Upper lobe of left lung (tissue), 4 donors: ENCODE measurements around the gene PTPRO.

Experiments used
- CTCF ChIP-seq, 6 experiments: fragments of 450-650 bp in 4 of 6; fragments of 200-600 bp in 2 of 6; sonication (generic) in 2 of 6; IDR thresholded peaks; one replicate each; pipeline ENCODE4 v1.5.1; 2016 to 2019; ENCODE audit warnings: antibody characterized with exemption in 6 of 6
- EP300 ChIP-seq, 4 donors: sonication (generic); formaldehyde crosslinking; IDR thresholded peaks; one replicate each; pipeline ENCODE4 v1.5.1; 2017; ENCODE audit warnings: antibody characterized with exemption in 4 of 4, control low read depth in 2 of 4
- POLR2A ChIP-seq, 4 donors: fragments of 450-650 bp; IDR thresholded peaks; one replicate each; pipeline ENCODE4 v1.5.1; 2016 to 2017; ENCODE audit warnings: antibody characterized with exemption in 4 of 4, mild to moderate bottlenecking in 2 of 4
- POLR2AphosphoS5 ChIP-seq, 2 donors: sonication (generic); formaldehyde crosslinking; IDR thresholded peaks; one replicate each; pipeline ENCODE4 v1.5.1; 2017; ENCODE audit warnings: antibody characterized with exemption in 2 of 2

- peak; percentile 51 to 78 (median 59) for TF ChIP-seq CTCF (IDR thresholded peaks at IDR 0.05)
- no peak for TF ChIP-seq POLR2AphosphoS5 (IDR thresholded peaks at IDR 0.05)
- TF ChIP-seq POLR2A (IDR thresholded peaks at IDR 0.05), result no peak
- no peak for TF ChIP-seq EP300 (IDR thresholded peaks at IDR 0.05)
These were observed 46.1 kb upstream of the PTPRO start for GRCh38 chr12:15276088-15276698.
